Measurements from ENCODE around the gene RCVRN.

Gene RCVRN

GRCh38 chr17:9854255-9854654, 50.8 kb downstream of the RCVRN start:
- TF ChIP-seq MAX (IDR thresholded peaks at IDR 0.05) (no peak), TEAD4 (IDR thresholded peaks at IDR 0.05) (no peak), CREB1 (IDR thresholded peaks at IDR 0.05; ENCODE audit: low read depth) (no peak), TAF1 (IDR thresholded peaks at IDR 0.05; ENCODE audit: low read depth) (no peak), TCF12 (IDR thresholded peaks at IDR 0.05; ENCODE audit: low read depth) (no peak), REST (IDR thresholded peaks at IDR 0.05; ENCODE audit: low read depth) (no peak)

DNA sequence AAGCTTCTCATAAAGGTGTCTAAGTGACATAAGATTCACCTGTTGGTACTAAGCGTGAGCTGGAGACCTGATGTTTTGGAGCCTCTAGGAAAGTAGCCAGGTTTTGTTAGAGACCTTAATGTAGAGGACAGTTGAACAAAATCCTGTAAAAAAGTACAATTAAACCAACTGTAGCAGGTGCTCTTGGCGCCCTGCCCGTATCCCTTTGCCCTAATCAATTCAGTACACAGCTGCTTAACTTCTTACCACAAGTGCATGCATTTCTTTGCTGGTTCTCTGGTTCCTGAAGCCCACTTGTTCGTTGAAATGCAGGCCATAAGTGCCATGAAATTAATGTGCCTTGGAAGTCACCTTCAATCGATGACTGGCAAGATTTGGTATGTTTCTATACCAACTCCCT, 54.9 kb downstream of the RCVRN start:
- TF ChIP-seq FOXM1 (IDR thresholded peaks at IDR 0.05; ENCODE audit: borderline replicate concordance, low read depth) (no peak), TCF12 (IDR thresholded peaks at IDR 0.05; ENCODE audit: low read depth) (no peak), EGR1 (IDR thresholded peaks at IDR 0.05) (no peak), ZBTB7A (IDR thresholded peaks at IDR 0.05; ENCODE audit: low read depth) (no peak)

Measured in Ishikawa (cell line).